Thyroid gland (tissue), 4 donors: ENCODE results near the gene TMEM225B.
"Not testable (repeated sequence)": the region's sequence is repeated elsewhere in the genome, so short reads cannot be mapped to it uniquely, and the experiment has no call there.

Source experiments
- CTCF ChIP-seq, 6 experiments: fragments of 200-600 bp in 3 of 6; fragments of 450-650 bp in 3 of 6; sonication (generic) in 3 of 6; IDR thresholded peaks; one replicate each; pipeline ENCODE4 v1.5.1; 2016 to 2019; ENCODE audit warnings: antibody characterized with exemption in 6 of 6, mild to moderate bottlenecking in 2 of 6, inconsistent platforms in 1 of 6, moderate library complexity in 1 of 6
- POLR2A ChIP-seq, 2 donors: fragments of 450-650 bp; IDR thresholded peaks; one replicate each; pipeline ENCODE4 v1.6.1; 2017; ENCODE audit warnings: antibody characterized with exemption in 2 of 2, mild to moderate bottlenecking in 2 of 2, moderate library complexity in 1 of 2

DNA sequence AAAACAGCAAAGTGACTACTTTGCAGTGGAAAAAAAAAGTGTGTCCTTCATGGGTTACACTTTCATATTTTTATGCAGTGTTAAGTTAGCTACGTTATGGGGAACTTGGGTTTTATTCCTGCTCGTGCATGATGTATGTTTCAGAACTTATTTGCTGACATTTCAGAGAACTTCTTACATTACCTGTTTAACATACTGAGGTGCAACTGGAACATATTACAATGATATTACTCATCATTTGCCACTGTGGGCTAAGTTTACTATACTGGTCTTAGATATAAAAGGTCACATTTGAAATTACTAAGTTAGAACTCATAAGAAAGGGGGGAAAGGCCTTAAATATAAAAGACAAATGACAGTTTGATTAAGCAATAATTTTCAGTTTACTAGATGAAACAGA, 39.3 kb downstream of the TMEM225B start:
- TF ChIP-seq POLR2A, CTCF (IDR thresholded peaks at IDR 0.05): not testable (repeated sequence)
